A673 (cell line): ENCODE measurements around the gene MAGEF1.

Source experiments
- CTCF ChIP-seq: fragments of 300-800, 200-600 bp; sonication (generic); conservative IDR thresholded peaks from 2 replicates; pipeline ENCODE4 v1.5.1; 2017; ENCODE audit warnings: low read depth, mild to moderate bottlenecking, antibody characterized with exemption, low read length, moderate library complexity, mixed read lengths
- EZH2 ChIP-seq: fragments of 200-600 bp; sonication (generic); IDR thresholded peaks from 2 replicates; pipeline ENCODE4 v1.6.1; 2017; ENCODE audit warnings: borderline replicate concordance, low read depth, mild to moderate bottlenecking, mixed read lengths, antibody characterized with exemption, low read length; ENCODE audit not compliant: poor library complexity, severe bottlenecking

- no peak for TF ChIP-seq EZH2
- no peak for TF ChIP-seq CTCF
Measured at GRCh38 chr3:184679056-184679816, 32.6 kb downstream of the MAGEF1 start.
